ENCODE results near the gene SLC9A8. TPM values are rescaled to one million over a fixed set of nuclear protein-coding genes. Genes with fewer than 3 reads are reported as not detected.
A peak's percentile ranks its signal among the peaks of the same experiment; 100 is the strongest.

Gene SLC9A8
- total RNA-seq, 6 experiments from 2014 or later = 7.1 to 8.0 (median 7.4) TPM

GRCh38 chr20:49883246-49883802 is 70.7 kb downstream of the SLC9A8 start:
- no peak overlapping the region for H3K4me3 Mint-ChIP-seq
- TF ChIP-seq CTCF (IDR thresholded peaks at IDR 0.05) = no peak

GRCh38 chr20:49885558-49886332 is 73.1 kb downstream of the SLC9A8 start:
- no peak for DNase-seq
- Mint-ChIP-seq H3K27ac (no peak overlapping the region), H3K9me3 (no peaks in the 10 kb centered on the region), H3K4me1 (ENCODE audit: low read depth) (peaks cover 21% of the 10 kb centered on the region), H3K4me3 (no peak overlapping the region), H3K36me3 (ENCODE audit: low read depth) (peaks cover 6% of the 10 kb centered on the region; the same call in 1 of the 2 replicates), H3K27me3 (ENCODE audit: insufficient read depth) (peaks cover 5% of the 10 kb centered on the region)
- TF ChIP-seq CTCF (IDR thresholded peaks at IDR 0.05) = no peak

More at GRCh38 chr20:49883246-49883802, 70.7 kb downstream of the SLC9A8 start:
- Mint-ChIP-seq H3K4me1 (ENCODE audit: low read depth) (peaks cover 15% of the 10 kb centered on the region), H3K9me3 (no peaks in the 10 kb centered on the region), H3K36me3 (ENCODE audit: low read depth) (peaks cover 2% of the 10 kb centered on the region; the same call in 1 of the 2 replicates), H3K27me3 (ENCODE audit: insufficient read depth) (peaks cover 1% of the 10 kb centered on the region), H3K27ac (no peak overlapping the region)
- DNase-seq = no peak

- DNase-seq = no peak
- H3K36me3 Mint-ChIP-seq (ENCODE audit: low read depth) = peaks cover 6% of the 10 kb centered on the region; the same call in 1 of the 2 replicates
- peak overlapping the region; percentile 11; the same call in 1 of the 2 replicates for H3K27ac Mint-ChIP-seq
- peaks cover 5% of the 10 kb centered on the region for H3K27me3 Mint-ChIP-seq (ENCODE audit: insufficient read depth)
- TF ChIP-seq CTCF (IDR thresholded peaks at IDR 0.05) = no peak
- peaks cover 21% of the 10 kb centered on the region for H3K4me1 Mint-ChIP-seq (ENCODE audit: low read depth)
- no peaks in the 10 kb centered on the region for H3K9me3 Mint-ChIP-seq
- H3K4me3 Mint-ChIP-seq = no peak overlapping the region
Measured at GRCh38 chr20:49886571-49887213, 74.1 kb downstream of the SLC9A8 start.

GRCh38 chr20:49887251-49888211 is 74.9 kb downstream of the SLC9A8 start:
- Mint-ChIP-seq H3K4me1 (ENCODE audit: low read depth) (peaks cover 21% of the 10 kb centered on the region), H3K27me3 (ENCODE audit: insufficient read depth) (peaks cover 5% of the 10 kb centered on the region), H3K4me3 (peak overlapping the region; percentile 3; the same call in 1 of the 2 replicates), H3K9me3 (no peaks in the 10 kb centered on the region), H3K27ac (peak overlapping the region; percentile 11), H3K36me3 (ENCODE audit: low read depth) (peaks cover 6% of the 10 kb centered on the region; the same call in 1 of the 2 replicates)
- DNase-seq = peak; percentile 4
- TF ChIP-seq CTCF (IDR thresholded peaks at IDR 0.05) = no peak

Measured in HFFc6 (cell line).